HepG2 (cell line): ENCODE data around the gene MAP3K14. TPM values are rescaled to one million over a fixed set of nuclear protein-coding genes. Genes with fewer than 3 reads are reported as not detected.

ENCODE experiments used
- ARHGAP35 ChIP-seq: sonication (generic); formaldehyde crosslinking; IDR thresholded peaks from 2 replicates; pipeline ENCODE4 v1.9.0; 2022; ENCODE audit warnings: mild to moderate bottlenecking, inconsistent platforms, moderate library complexity, missing genetic modification reagents, borderline replicate concordance
- BATF2 ChIP-seq: sonication (generic); formaldehyde crosslinking; IDR thresholded peaks from 2 replicates; pipeline ENCODE4 v1.8.0; 2022; ENCODE audit warnings: mild to moderate bottlenecking, missing genetic modification reagents, moderate library complexity
- GATAD1 ChIP-seq: IDR thresholded peaks from 2 replicates; pipeline ENCODE4 v1.6.1; 2016; ENCODE audit warnings: missing genetic modification reagents, missing compliant biosample characterization
- MEIS1 ChIP-seq: sonication (generic); formaldehyde crosslinking; IDR thresholded peaks from 2 replicates; pipeline ENCODE4 v1.9.0; 2021; ENCODE audit warnings: mild to moderate bottlenecking, missing genetic modification reagents, moderate library complexity, borderline replicate concordance
- RERE ChIP-seq: IDR thresholded peaks from 2 replicates; pipeline ENCODE4 v1.6.1; 2016; ENCODE audit warnings: low read depth, missing genetic modification reagents, missing compliant biosample characterization
- RXRB ChIP-seq: IDR thresholded peaks from 2 replicates; pipeline ENCODE4 v1.6.1; 2016; ENCODE audit warnings: borderline replicate concordance, missing genetic modification reagents, missing compliant biosample characterization
- SIN3B ChIP-seq: fragments of 150-350 bp; IDR thresholded peaks from 2 replicates; pipeline ENCODE4 v1.6.1; 2014; ENCODE audit warnings: low read length
- TMF1 ChIP-seq: sonication (generic); formaldehyde crosslinking; IDR thresholded peaks from 2 replicates; pipeline ENCODE4 v1.8.1; 2022; ENCODE audit warnings: low read depth, missing genetic modification reagents
- XRCC5 ChIP-seq: fragments of 200-400 bp; formaldehyde crosslinking; optimal IDR thresholded peaks from 2 replicates; pipeline ENCODE3; 2017; ENCODE audit warnings: mild to moderate bottlenecking, low read length
- ZBTB7A ChIP-seq: sonication (generic); formaldehyde crosslinking; IDR thresholded peaks from 2 replicates; pipeline ENCODE4 v1.8.0; 2022; ENCODE audit warnings: mild to moderate bottlenecking, missing genetic modification reagents
- ZHX2 ChIP-seq, 2 experiments: sonication (generic) in 1 of 2; formaldehyde crosslinking in 1 of 2; IDR thresholded peaks; 2 replicates each; pipeline versions ENCODE4 v1.6.1 to v1.9.0; 2014 to 2022; ENCODE audit warnings: antibody characterized with exemption in 1 of 2, borderline replicate concordance in 1 of 2, inconsistent platforms in 1 of 2, low read depth in 1 of 2, missing genetic modification reagents in 1 of 2
- ZKSCAN1 ChIP-seq: fragments of 150-350 bp; IDR thresholded peaks from 2 replicates; pipeline ENCODE4 v1.6.1; 2014; ENCODE audit warnings: low read length
- ZNF260 ChIP-seq: sonication (generic); formaldehyde crosslinking; IDR thresholded peaks from 2 replicates; pipeline ENCODE4 v1.4.0; 2020; ENCODE audit warnings: missing genetic modification reagents, low read depth, mild to moderate bottlenecking, borderline replicate concordance
- ZNF350 ChIP-seq: sonication (generic); formaldehyde crosslinking; IDR thresholded peaks from 2 replicates; pipeline ENCODE4 v1.4.0; 2020; ENCODE audit warnings: mild to moderate bottlenecking, low read depth, missing genetic modification reagents, borderline replicate concordance
- ZNF605 ChIP-seq: sonication (generic); formaldehyde crosslinking; IDR thresholded peaks from 2 replicates; pipeline ENCODE4 v1.8.0; 2022; ENCODE audit warnings: mild to moderate bottlenecking, missing genetic modification reagents
- ZNF775 ChIP-seq: sonication (generic); formaldehyde crosslinking; IDR thresholded peaks from 2 replicates; pipeline ENCODE4 v1.4.0; 2020; ENCODE audit warnings: missing genetic modification reagents, mild to moderate bottlenecking, moderate library complexity, borderline replicate concordance
- ZNF891 ChIP-seq: sonication (generic); formaldehyde crosslinking; IDR thresholded peaks from 2 replicates; pipeline ENCODE4 v1.5.0; 2020; ENCODE audit warnings: mild to moderate bottlenecking, missing genetic modification reagents
- polyA plus RNA-seq, 8 experiments: library from polyadenylated mRNA; depleted of rRNA in 3 of 8; stranded (reverse) in 7 of 8; unstranded in 1 of 8; fragments of >200 nt; fragmentation: Illumina TruSeq in 4 of 8; extraction: Trizol in 4 of 8; gene quantifications; 2 replicates each; pipeline versions ENCODE4 v1.2.1 to v1.2.3, GENCODE V29; 2011 to 2016; ENCODE audit warnings: low read depth in 4 of 8, missing spikeins in 1 of 8, mixed read lengths in 1 of 8; ENCODE audit not compliant: insufficient read depth in 1 of 8
- total RNA-seq, 5 experiments: library from RNA; depleted of rRNA; stranded (reverse); fragments of >200 nt; fragmentation: Illumina TruSeq; extraction: Trizol; gene quantifications; 2 replicates each; pipeline ENCODE4 v1.2.3, GENCODE V29; 2016; ENCODE audit warnings: low read depth in 1 of 5

The MAP3K14 gene
- total and polyA plus RNA-seq, 2 of the 13 experiments (the other 11 are each of a cell fraction or from before 2014, with no cell fraction given): 2.6 TPM

- no peak for TF ChIP-seq RERE (CRISPR knock-in tag)
- TF ChIP-seq ZNF350 (CRISPR knock-in tag): no peak
- TF ChIP-seq ZBTB7A (CRISPR knock-in tag): no peak
- no peak for TF ChIP-seq ZNF775 (CRISPR knock-in tag)
- TF ChIP-seq SIN3B: 0 out of 2 replicates have a peak, but pooled peaks have one; percentile 17
- TF ChIP-seq BATF2 (CRISPR knock-in tag): no peak
- no peak for TF ChIP-seq ZNF260 (CRISPR knock-in tag)
- no peak for TF ChIP-seq GATAD1 (CRISPR knock-in tag)
- TF ChIP-seq XRCC5: no peak
- no peak for TF ChIP-seq ARHGAP35
- TF ChIP-seq ZNF891 (CRISPR knock-in tag): peak; percentile 74; the same call in 1 of the 2 replicates
- no peak for TF ChIP-seq RXRB
- no peak for TF ChIP-seq MEIS1 (CRISPR knock-in tag)
- peak; percentile 66; the same call in 1 of the 2 replicates for TF ChIP-seq TMF1 (CRISPR knock-in tag)
- TF ChIP-seq ZHX2 (IDR thresholded peaks at IDR 0.05; ENCODE audit: low read depth): no peak
- TF ChIP-seq ZHX2 (CRISPR knock-in tag; IDR thresholded peaks at IDR 0.05; ENCODE audit: borderline replicate concordance): peak; percentile 52; the same call in 1 of the 2 replicates
- TF ChIP-seq ZNF605: no peak
- no peak for TF ChIP-seq ZKSCAN1
These were observed at the start of gene MAP3K14 (continued) for GRCh38 chr17:45316434-45317110.
